Activated T-helper 9 cell treated with anti-CD3 and anti-CD28 coated beads, Interleukin-2, amount 50 U/mL, for 16 hours (primary cell): ENCODE measurements around the gene CAMTA1.
"Not testable (repeated sequence)": the region's sequence is repeated elsewhere in the genome, so short reads cannot be mapped to it uniquely, and the experiment has no call there.

Experiments used
- DNase-seq: peaks from one replicate; pipeline ENCODE4 v3.0.0-alpha.2; 2020; ENCODE audit warnings: low read depth

CAMTA1 gene

GRCh38 chr1:7778133-7778628 lies 992.9 kb downstream of the CAMTA1 start:
- DNase-seq: no peak

GRCh38 chr1:7780976-7781375 lies 995.7 kb downstream of the CAMTA1 start:
- no peak for DNase-seq

GRCh38 chr1:7781501-7781900 lies 996.2 kb downstream of the CAMTA1 start:
- no peak for DNase-seq

- DNase-seq: no peak
These were observed 996.8 kb downstream of the CAMTA1 start for GRCh38 chr1:7781923-7782495.

- no peak for DNase-seq
These were observed 998.0 kb downstream of the CAMTA1 start for GRCh38 chr1:7783178-7783711.

- DNase-seq: peak; percentile 87
These were observed 998.7 kb downstream of the CAMTA1 start, which contains the start of gene PER3 for GRCh38 chr1:7783826-7784491. Gene PER3 (plus strand): TSS chr1:7784291. CDS start chr1:7784878, 587 bp downstream.

GRCh38 chr1:7784492-7785071 lies 999.3 kb downstream of the CAMTA1 start:
- DNase-seq: no peak

GRCh38 chr1:7785108-7785507 lies 999.9 kb downstream of the CAMTA1 start:
- DNase-seq: no peak

- DNase-seq: no peak
These were observed 1001.5 kb downstream of the CAMTA1 start for GRCh38 chr1:7786795-7787194.

- DNase-seq: no peak
These were observed 1004.6 kb downstream of the CAMTA1 start for GRCh38 chr1:7789828-7790227.

- DNase-seq: not testable (repeated sequence)
These were observed 1005.8 kb downstream of the CAMTA1 start for GRCh38 chr1:7791027-7791426.

- DNase-seq: no peak
These were observed 1010.2 kb downstream of the CAMTA1 start for GRCh38 chr1:7795406-7795805.

- DNase-seq: no peak
These were observed 1020.2 kb downstream of the CAMTA1 start for GRCh38 chr1:7805460-7805859.

GRCh38 chr1:7808253-7808844 lies 1023.1 kb downstream of the CAMTA1 start:
- no peak for DNase-seq

- no peak for DNase-seq
These were observed 1024.5 kb downstream of the CAMTA1 start for GRCh38 chr1:7809742-7810141.

GRCh38 chr1:7810395-7810794 lies 1025.1 kb downstream of the CAMTA1 start:
- peak; percentile 8 for DNase-seq

- no peak for DNase-seq
These were observed 1026.2 kb downstream of the CAMTA1 start for GRCh38 chr1:7811476-7811875.

GRCh38 chr1:7813677-7814373 lies 1028.6 kb downstream of the CAMTA1 start:
- DNase-seq: no peak
